NCI-H1092 (cell line): Measurements from ENCODE around the gene FN1.
"Not testable (repeated sequence)": the region's sequence is repeated elsewhere in the genome, so short reads cannot be mapped to it uniquely, and the experiment has no call there.

Experiments
- DNase-seq: peaks from one replicate; lab custom pipeline; 2025; lab: John Stamatoyannopoulos, UW

The FN1 gene

GRCh38 chr2:215332872-215333595 lies 102.8 kb downstream of the FN1 start:
- DNase-seq = no peak

- DNase-seq = no peak
Measured at GRCh38 chr2:215328066-215328465, 107.8 kb downstream of the FN1 start.

GRCh38 chr2:215324811-215325210 lies 111.1 kb downstream of the FN1 start:
- no peak for DNase-seq

GRCh38 chr2:215320679-215321078 lies 115.2 kb downstream of the FN1 start:
- no peak for DNase-seq

GRCh38 chr2:215320102-215320501 lies 115.8 kb downstream of the FN1 start:
- no peak for DNase-seq

- no peak for DNase-seq
Measured at GRCh38 chr2:215319500-215319899, 116.4 kb downstream of the FN1 start.

- DNase-seq = no peak
Measured at GRCh38 chr2:215316336-215316735, 119.5 kb downstream of the FN1 start.

- DNase-seq = no peak
Measured at GRCh38 chr2:215315301-215315700, 120.6 kb downstream of the FN1 start.

GRCh38 chr2:215314896-215315295 lies 121.0 kb downstream of the FN1 start:
- no peak for DNase-seq

- DNase-seq = no peak
Measured at GRCh38 chr2:215313255-215313613, 122.6 kb downstream of the FN1 start.

GRCh38 chr2:215311625-215312396 lies 124.1 kb downstream of the FN1 start, which contains the start of gene ATIC:
Gene ATIC, plus strand, starts transcription at chr2:215312059. Its CDS starts 84 bp downstream, at chr2:215312143.
- DNase-seq = peak; percentile 86

- not testable (repeated sequence) for DNase-seq
Measured at GRCh38 chr2:215311259-215311624, 124.6 kb downstream of the FN1 start.
